ENCODE results near the gene ZNF365.
"Not testable (repeated sequence)": the region's sequence is repeated elsewhere in the genome, so short reads cannot be mapped to it uniquely, and the experiment has no call there.

DNA sequence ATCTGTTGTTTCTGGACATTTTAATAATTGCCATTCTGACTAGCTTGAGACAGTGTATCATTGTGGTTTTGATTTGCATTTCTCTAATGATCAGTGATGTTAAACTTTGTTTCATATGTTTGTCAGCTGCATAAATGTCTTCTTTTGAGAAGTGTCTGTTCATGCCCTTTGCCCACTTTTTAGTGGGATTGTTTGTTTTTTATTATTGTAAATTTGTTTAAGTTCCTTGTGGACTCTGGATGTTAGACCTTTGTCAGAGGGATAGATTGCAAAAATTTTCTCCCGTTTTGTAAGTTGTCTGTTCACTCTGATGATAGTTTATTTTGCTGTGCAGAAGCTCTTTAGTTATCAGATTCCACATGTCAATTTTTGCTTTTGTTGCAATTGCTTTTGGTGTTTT lies 36.8 kb downstream of the ZNF365 start:
- TF ChIP-seq ZFP3, ZFP30, ZNF8 (CRISPR knock-in tag; IDR thresholded peaks at IDR 0.05): not testable (repeated sequence)
- TF ChIP-seq, protein P1, sequence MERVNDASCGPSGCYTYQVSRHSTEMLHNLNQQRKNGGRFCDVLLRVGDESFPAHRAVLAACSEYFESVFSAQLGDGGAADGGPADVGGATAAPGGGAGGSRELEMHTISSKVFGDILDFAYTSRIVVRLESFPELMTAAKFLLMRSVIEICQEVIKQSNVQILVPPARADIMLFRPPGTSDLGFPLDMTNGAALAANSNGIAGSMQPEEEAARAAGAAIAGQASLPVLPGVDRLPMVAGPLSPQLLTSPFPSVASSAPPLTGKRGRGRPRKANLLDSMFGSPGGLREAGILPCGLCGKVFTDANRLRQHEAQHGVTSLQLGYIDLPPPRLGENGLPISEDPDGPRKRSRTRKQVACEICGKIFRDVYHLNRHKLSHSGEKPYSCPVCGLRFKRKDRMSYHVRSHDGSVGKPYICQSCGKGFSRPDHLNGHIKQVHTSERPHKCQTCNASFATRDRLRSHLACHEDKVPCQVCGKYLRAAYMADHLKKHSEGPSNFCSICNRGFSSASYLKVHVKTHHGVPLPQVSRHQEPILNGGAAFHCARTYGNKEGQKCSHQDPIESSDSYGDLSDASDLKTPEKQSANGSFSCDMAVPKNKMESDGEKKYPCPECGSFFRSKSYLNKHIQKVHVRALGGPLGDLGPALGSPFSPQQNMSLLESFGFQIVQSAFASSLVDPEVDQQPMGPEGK (CRISPR knock-in tag; IDR thresholded peaks at IDR 0.05; ENCODE audit: borderline replicate concordance): not testable (repeated sequence)
